K562 (cell line): ENCODE results near the gene ERRFI1. TPM values are rescaled to one million over a fixed set of nuclear protein-coding genes. Genes with fewer than 3 reads are reported as not detected.

Experiments
- BCOR ChIP-seq: fragments of 450-650 bp; IDR thresholded peaks from 2 replicates; pipeline ENCODE4 v1.6.1; 2016
- CC2D1A ChIP-seq: fragments of 450-650 bp; IDR thresholded peaks from 2 replicates; pipeline ENCODE4 v1.6.1; 2017; ENCODE audit warnings: mild to moderate bottlenecking
- ETV6 ChIP-seq, 3 experiments: fragments of 150-350 bp in 1 of 3; sonication (generic) in 1 of 3; formaldehyde crosslinking in 1 of 3; IDR thresholded peaks; 2 replicates each; pipeline versions ENCODE4 v1.6.1 to v1.8.0; 2014 to 2022; ENCODE audit warnings: borderline replicate concordance in 2 of 3, low read depth in 2 of 3, antibody characterized with exemption in 1 of 3, low read length in 1 of 3, mild to moderate bottlenecking in 1 of 3, missing genetic modification reagents in 1 of 3
- HDAC2 ChIP-seq: fragments of 450-650 bp; IDR thresholded peaks from 2 replicates; pipeline ENCODE4 v1.6.1; 2016; ENCODE audit warnings: mild to moderate bottlenecking
- HDAC3 ChIP-seq: fragments of 450-650 bp; IDR thresholded peaks from 2 replicates; pipeline ENCODE4 v1.6.1; 2018; ENCODE audit warnings: borderline replicate concordance, mild to moderate bottlenecking, moderate library complexity; ENCODE audit not compliant: partially characterized antibody
- HNRNPUL1 ChIP-seq: fragments of 200-400 bp; formaldehyde crosslinking; IDR thresholded peaks from 2 replicates; pipeline ENCODE4 v1.6.1; 2017; ENCODE audit warnings: low read length
- OTX1 ChIP-seq: fragments of 450-650 bp; formaldehyde crosslinking; IDR thresholded peaks from 2 replicates; pipeline ENCODE4 v1.4.0; 2022; ENCODE audit warnings: mild to moderate bottlenecking
- SOX6 ChIP-seq: fragments of 450-650 bp; IDR thresholded peaks from 2 replicates; pipeline ENCODE4 v1.6.1; 2014; ENCODE audit warnings: mild to moderate bottlenecking
- TCFL5 ChIP-seq: fragments of 250-450 bp; sonication (Bioruptor Pico); conservative IDR thresholded peaks from 2 replicates; pipeline ENCODE4 v1.6.1; 2021; ENCODE audit warnings: mild to moderate bottlenecking, moderate library complexity, matching md5 sums
- polyA plus RNA-seq, 8 experiments: library from polyadenylated mRNA; depleted of rRNA in 4 of 8; stranded (reverse) in 5 of 8; unstranded in 3 of 8; fragments of >200 nt; fragmentation: Nextera tagmentation in 2 of 8; fragmentation: Illumina TruSeq in 1 of 8; extraction: Ambion mirVana in 2 of 8; extraction: Trizol in 1 of 8; gene quantifications; 2 replicates each; pipeline versions ENCODE4 v1.2.1 to v1.2.3, GENCODE V29; 2011 to 2014; ENCODE audit warnings: inconsistent platforms in 1 of 8, missing spikeins in 1 of 8
- total RNA-seq, 7 experiments: library from RNA; depleted of rRNA in 6 of 7; stranded (reverse); fragments of >200 nt in 6 of 7; fragmentation: Illumina TruSeq in 2 of 7; extraction: Trizol in 2 of 7; gene quantifications; 2 replicates each; pipeline versions ENCODE4 v1.2.1 to v1.2.3, GENCODE V29; 2011 to 2021; ENCODE audit warnings: low replicate concordance in 1 of 7
- TF ChIP-seq, protein P1 (sequence below), 2 experiments: fragments of 450-650 bp; formaldehyde crosslinking in 1 of 2; IDR thresholded peaks; 2 replicates each; pipeline versions ENCODE4 v1.4.0 to v1.6.1; 2014 to 2020; ENCODE audit warnings: mild to moderate bottlenecking in 2 of 2, borderline replicate concordance in 1 of 2, low read depth in 1 of 2
- TF ChIP-seq, protein P2 (sequence below), 3 experiments: IDR thresholded peaks in 2 of 3; conservative IDR thresholded peaks in 1 of 3; 2 replicates each; pipeline ENCODE4 v1.5.1; 2011 to 2012; ENCODE audit warnings: low read length in 3 of 3, mild to moderate bottlenecking in 3 of 3, control low read depth in 2 of 3, improper control_type of control experiment in 1 of 3, inconsistent platforms in 1 of 3, low read depth in 1 of 3, mixed read lengths in 1 of 3, moderate library complexity in 1 of 3; ENCODE audit not compliant: insufficient read depth in 2 of 3
- TF ChIP-seq, protein P3 (sequence below): sonication (generic); formaldehyde crosslinking; IDR thresholded peaks from 2 replicates; pipeline ENCODE4 v1.8.0; 2022; ENCODE audit warnings: mild to moderate bottlenecking, low read depth, missing genetic modification reagents
- TF ChIP-seq, protein P4 (sequence below): fragments of 250-450 bp; sonication (Bioruptor Pico); IDR thresholded peaks from 2 replicates; pipeline ENCODE4 v1.4.0; 2020; ENCODE audit warnings: mild to moderate bottlenecking

ERRFI1 gene
- total and polyA plus RNA-seq, 9 of the 15 experiments (the other 6 are each of a cell fraction or from before 2014, with no cell fraction given): 0.67 to 4.4 (median 1.1) TPM

DNA sequence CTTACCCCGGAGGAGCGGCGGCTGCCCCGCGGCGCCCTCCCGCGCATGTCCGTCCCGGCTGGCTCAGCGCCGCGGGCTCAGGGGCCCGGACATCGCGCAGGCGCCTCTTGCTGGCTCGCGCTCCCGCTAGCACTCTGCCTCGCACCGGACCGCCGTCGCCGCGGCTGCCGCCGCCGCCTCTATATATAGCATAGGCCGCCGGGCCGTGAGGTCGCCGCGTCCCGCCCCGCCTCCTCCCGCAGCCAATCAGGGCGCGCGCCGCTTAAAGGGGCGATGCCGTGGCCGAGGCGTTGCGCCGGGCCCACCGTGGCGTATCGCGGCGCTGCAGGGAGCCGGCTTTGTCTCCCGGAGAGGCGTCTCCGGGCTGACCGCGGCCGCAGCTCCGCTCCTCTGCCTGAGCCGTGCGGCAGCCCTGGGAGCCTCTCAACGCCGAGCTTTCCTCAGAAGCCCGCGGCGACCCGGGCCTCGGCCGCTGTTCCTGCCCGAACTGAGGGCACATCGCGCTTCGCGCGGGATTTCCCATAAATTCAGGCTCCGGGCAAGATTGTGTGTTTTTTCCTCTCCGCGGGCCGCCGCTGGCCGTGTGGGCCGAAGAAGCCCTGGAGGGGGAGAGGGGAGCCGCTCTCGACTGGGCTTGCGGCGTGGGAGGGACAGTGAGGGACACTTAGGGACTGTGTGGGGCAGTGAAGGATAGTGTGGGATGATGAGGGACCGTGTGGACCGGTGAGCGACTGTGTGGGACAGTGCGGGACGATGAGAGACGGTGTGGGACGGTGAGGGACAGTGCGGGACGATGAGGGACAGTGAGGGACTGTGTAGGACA is at the start of gene ERRFI1 (continued):
- TF ChIP-seq, protein P1, sequence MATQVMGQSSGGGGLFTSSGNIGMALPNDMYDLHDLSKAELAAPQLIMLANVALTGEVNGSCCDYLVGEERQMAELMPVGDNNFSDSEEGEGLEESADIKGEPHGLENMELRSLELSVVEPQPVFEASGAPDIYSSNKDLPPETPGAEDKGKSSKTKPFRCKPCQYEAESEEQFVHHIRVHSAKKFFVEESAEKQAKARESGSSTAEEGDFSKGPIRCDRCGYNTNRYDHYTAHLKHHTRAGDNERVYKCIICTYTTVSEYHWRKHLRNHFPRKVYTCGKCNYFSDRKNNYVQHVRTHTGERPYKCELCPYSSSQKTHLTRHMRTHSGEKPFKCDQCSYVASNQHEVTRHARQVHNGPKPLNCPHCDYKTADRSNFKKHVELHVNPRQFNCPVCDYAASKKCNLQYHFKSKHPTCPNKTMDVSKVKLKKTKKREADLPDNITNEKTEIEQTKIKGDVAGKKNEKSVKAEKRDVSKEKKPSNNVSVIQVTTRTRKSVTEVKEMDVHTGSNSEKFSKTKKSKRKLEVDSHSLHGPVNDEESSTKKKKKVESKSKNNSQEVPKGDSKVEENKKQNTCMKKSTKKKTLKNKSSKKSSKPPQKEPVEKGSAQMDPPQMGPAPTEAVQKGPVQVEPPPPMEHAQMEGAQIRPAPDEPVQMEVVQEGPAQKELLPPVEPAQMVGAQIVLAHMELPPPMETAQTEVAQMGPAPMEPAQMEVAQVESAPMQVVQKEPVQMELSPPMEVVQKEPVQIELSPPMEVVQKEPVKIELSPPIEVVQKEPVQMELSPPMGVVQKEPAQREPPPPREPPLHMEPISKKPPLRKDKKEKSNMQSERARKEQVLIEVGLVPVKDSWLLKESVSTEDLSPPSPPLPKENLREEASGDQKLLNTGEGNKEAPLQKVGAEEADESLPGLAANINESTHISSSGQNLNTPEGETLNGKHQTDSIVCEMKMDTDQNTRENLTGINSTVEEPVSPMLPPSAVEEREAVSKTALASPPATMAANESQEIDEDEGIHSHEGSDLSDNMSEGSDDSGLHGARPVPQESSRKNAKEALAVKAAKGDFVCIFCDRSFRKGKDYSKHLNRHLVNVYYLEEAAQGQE (IDR thresholded peaks at IDR 0.05; ENCODE audit: borderline replicate concordance): peak; percentile 40; the same call in 1 of the 2 replicates
- TF ChIP-seq, protein P1 (CRISPR knock-in tag; IDR thresholded peaks at IDR 0.05; ENCODE audit: low read depth): no peak
- TF ChIP-seq HNRNPUL1 (no peak), BCOR (peak; percentile 56), HDAC3 (no peak), OTX1 (CRISPR knock-in tag) (no peak), ETV6 (IDR thresholded peaks at IDR 0.05; ENCODE audit: borderline replicate concordance in 1 of 2, low read depth in 2 of 2, low read length in 1 of 2) (no peak), ETV6 (CRISPR knock-in tag; IDR thresholded peaks at IDR 0.05; ENCODE audit: borderline replicate concordance) (peak; percentile 81; the same call in 1 of the 2 replicates), TCFL5 (CRISPR knock-in tag) (no peak), HDAC2 (no peak), CC2D1A (no peak), SOX6 (peak; percentile 48; the same call in 1 of the 2 replicates)
- TF ChIP-seq, protein P2, sequence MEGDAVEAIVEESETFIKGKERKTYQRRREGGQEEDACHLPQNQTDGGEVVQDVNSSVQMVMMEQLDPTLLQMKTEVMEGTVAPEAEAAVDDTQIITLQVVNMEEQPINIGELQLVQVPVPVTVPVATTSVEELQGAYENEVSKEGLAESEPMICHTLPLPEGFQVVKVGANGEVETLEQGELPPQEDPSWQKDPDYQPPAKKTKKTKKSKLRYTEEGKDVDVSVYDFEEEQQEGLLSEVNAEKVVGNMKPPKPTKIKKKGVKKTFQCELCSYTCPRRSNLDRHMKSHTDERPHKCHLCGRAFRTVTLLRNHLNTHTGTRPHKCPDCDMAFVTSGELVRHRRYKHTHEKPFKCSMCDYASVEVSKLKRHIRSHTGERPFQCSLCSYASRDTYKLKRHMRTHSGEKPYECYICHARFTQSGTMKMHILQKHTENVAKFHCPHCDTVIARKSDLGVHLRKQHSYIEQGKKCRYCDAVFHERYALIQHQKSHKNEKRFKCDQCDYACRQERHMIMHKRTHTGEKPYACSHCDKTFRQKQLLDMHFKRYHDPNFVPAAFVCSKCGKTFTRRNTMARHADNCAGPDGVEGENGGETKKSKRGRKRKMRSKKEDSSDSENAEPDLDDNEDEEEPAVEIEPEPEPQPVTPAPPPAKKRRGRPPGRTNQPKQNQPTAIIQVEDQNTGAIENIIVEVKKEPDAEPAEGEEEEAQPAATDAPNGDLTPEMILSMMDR (IDR thresholded peaks at IDR 0.05 in 2 of 3, conservative IDR thresholded peaks at IDR 0.05 in 1 of 3; ENCODE audit: insufficient read depth in 2 of 3, low read depth in 1 of 3, low read length in 3 of 3): peak in 1 of 3 experiments; percentile 21; a peak in 1 of 6 replicates
- TF ChIP-seq, protein P3, sequence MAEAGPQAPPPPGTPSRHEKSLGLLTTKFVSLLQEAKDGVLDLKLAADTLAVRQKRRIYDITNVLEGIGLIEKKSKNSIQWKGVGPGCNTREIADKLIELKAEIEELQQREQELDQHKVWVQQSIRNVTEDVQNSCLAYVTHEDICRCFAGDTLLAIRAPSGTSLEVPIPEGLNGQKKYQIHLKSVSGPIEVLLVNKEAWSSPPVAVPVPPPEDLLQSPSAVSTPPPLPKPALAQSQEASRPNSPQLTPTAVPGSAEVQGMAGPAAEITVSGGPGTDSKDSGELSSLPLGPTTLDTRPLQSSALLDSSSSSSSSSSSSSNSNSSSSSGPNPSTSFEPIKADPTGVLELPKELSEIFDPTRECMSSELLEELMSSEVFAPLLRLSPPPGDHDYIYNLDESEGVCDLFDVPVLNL (CRISPR knock-in tag): peak; percentile 49; the same call in 1 of the 2 replicates
- TF ChIP-seq, protein P4, sequence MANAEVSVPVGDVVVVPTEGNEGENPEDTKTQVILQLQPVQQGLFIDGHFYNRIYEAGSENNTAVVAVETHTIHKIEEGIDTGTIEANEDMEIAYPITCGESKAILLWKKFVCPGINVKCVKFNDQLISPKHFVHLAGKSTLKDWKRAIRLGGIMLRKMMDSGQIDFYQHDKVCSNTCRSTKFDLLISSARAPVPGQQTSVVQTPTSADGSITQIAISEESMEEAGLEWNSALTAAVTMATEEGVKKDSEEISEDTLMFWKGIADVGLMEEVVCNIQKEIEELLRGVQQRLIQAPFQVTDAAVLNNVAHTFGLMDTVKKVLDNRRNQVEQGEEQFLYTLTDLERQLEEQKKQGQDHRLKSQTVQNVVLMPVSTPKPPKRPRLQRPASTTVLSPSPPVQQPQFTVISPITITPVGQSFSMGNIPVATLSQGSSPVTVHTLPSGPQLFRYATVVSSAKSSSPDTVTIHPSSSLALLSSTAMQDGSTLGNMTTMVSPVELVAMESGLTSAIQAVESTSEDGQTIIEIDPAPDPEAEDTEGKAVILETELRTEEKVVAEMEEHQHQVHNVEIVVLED (CRISPR knock-in tag): peak; percentile 78
